DND-41 (cell line): ENCODE data around the gene ARID2.
A peak's percentile ranks its signal among the peaks of the same experiment; 100 is the strongest.

Experiments used
- ATAC-seq: fragments of 200-7000 bp; cut with Tn5 transposase; 3 replicates; pipeline ENCODE4 v1.9.1; 2021; ENCODE audit warnings: low read depth; ENCODE audit not compliant: insufficient read depth
- DNase-seq: peaks from one replicate; pipeline ENCODE4 v3.0.0-alpha.2; 2020
- H2AFZ ChIP-seq: 2 replicates; pipeline ENCODE4 v1.6.0; 2012; ENCODE audit warnings: low read depth, low read length
- H3K27ac ChIP-seq: 2 replicates; pipeline ENCODE4 v1.5.1; 2012; ENCODE audit warnings: low read length, inconsistent platforms
- H3K27me3 ChIP-seq: fragments of 200-600 bp; sonication (generic); 2 replicates; pipeline ENCODE4 v1.6.0; 2012; ENCODE audit warnings: low read length, mild to moderate bottlenecking, inconsistent platforms; ENCODE audit not compliant: insufficient read depth, poor library complexity
- H3K36me3 ChIP-seq: 2 replicates; pipeline ENCODE4 v1.5.1; 2012; ENCODE audit warnings: low read length, inconsistent platforms; ENCODE audit not compliant: insufficient read depth
- H3K4me1 ChIP-seq: 2 replicates; pipeline ENCODE4 v1.5.1; 2012; ENCODE audit warnings: mild to moderate bottlenecking, low read length; ENCODE audit not compliant: insufficient read depth
- H3K4me2 ChIP-seq: 2 replicates; pipeline ENCODE4 v1.6.0; 2012; ENCODE audit warnings: mild to moderate bottlenecking, moderate library complexity, low read length, inconsistent platforms; ENCODE audit not compliant: insufficient read depth
- H3K4me3 ChIP-seq, 2 experiments: fragments of 200-600 bp in 1 of 2; shearing (Covaris generic) in 1 of 2; 2 replicates each; pipeline ENCODE4 v1.5.1; 2012 to 2016; ENCODE audit warnings: inconsistent platforms in 2 of 2, low read length in 2 of 2, mild to moderate bottlenecking in 2 of 2, low read depth in 1 of 2, moderate library complexity in 1 of 2
- H3K79me2 ChIP-seq: 2 replicates; pipeline ENCODE4 v1.6.0; 2012; ENCODE audit warnings: low read length, inconsistent platforms; ENCODE audit not compliant: insufficient read depth
- H3K9ac ChIP-seq: 2 replicates; pipeline ENCODE4 v1.6.0; 2012; ENCODE audit warnings: low read depth, mild to moderate bottlenecking, inconsistent platforms, low read length, moderate library complexity
- H3K9me3 ChIP-seq: 2 replicates; pipeline ENCODE4 v1.5.1; 2012; ENCODE audit warnings: low read length, moderate library complexity, mild to moderate bottlenecking, inconsistent platforms; ENCODE audit not compliant: insufficient read depth, severe bottlenecking
- H4K20me1 ChIP-seq: 2 replicates; pipeline ENCODE4 v1.6.0; 2012; ENCODE audit warnings: low read length; ENCODE audit not compliant: insufficient read depth
- CTCF ChIP-seq: IDR thresholded peaks from 2 replicates; pipeline ENCODE4 v1.5.1; 2012; ENCODE audit warnings: borderline replicate concordance, low read length, moderate library complexity, mild to moderate bottlenecking; ENCODE audit not compliant: poor library complexity, severe bottlenecking; ENCODE audit errors: extremely low read depth
- EZH2 ChIP-seq: IDR thresholded peaks from 3 replicates; pipeline ENCODE4 v1.6.1; 2012; ENCODE audit warnings: borderline replicate concordance, low read depth, mild to moderate bottlenecking, moderate library complexity, low read length, inconsistent platforms; ENCODE audit not compliant: severe bottlenecking

The ARID2 gene

GRCh38 chr12:45727301-45727979 is 2.1 kb upstream of the ARID2 start:
- Histone ChIP-seq H3K4me1 (peaks cover 34% of the 10 kb centered on the region), H3K36me3 (peaks cover 19% of the 10 kb centered on the region), H3K4me2 (peak overlapping the region; percentile 79), H3K4me3 (peak overlapping the region; percentile 65 to 94), H3K9ac (peak overlapping the region; percentile 98), H4K20me1 (peaks cover 2% of the 10 kb centered on the region; the same call in 1 of the 2 replicates), H2AFZ (peak overlapping the region; percentile 76), H3K79me2 (peaks cover 85% of the 10 kb centered on the region), H3K9me3 (no peaks in the 10 kb centered on the region), H3K27ac (peak overlapping the region; percentile 99), H3K27me3 (no peaks in the 10 kb centered on the region)
- DNase-seq (peak; percentile 94), ATAC-seq (peak; percentile 58)
- TF ChIP-seq EZH2: no peak
- no peak for TF ChIP-seq CTCF

- H4K20me1 ChIP-seq: peaks cover 4% of the 10 kb centered on the region; the same call in 1 of the 2 replicates
- peak overlapping the region; percentile 99 for H3K27ac ChIP-seq
- H3K4me3 ChIP-seq: peak overlapping the region; percentile 65 to 94
- peak overlapping the region; percentile 98 for H3K9ac ChIP-seq
- no peak for TF ChIP-seq EZH2
- no peak for TF ChIP-seq CTCF
- H3K4me2 ChIP-seq: peak overlapping the region; percentile 79
- H3K79me2 ChIP-seq: peaks cover 85% of the 10 kb centered on the region
- DNase-seq: no peak
- H2AFZ ChIP-seq: peak overlapping the region; percentile 76
- ATAC-seq: no peak
- H3K9me3 ChIP-seq: no peaks in the 10 kb centered on the region
- H3K36me3 ChIP-seq: peaks cover 17% of the 10 kb centered on the region
- peaks cover 34% of the 10 kb centered on the region for H3K4me1 ChIP-seq
- H3K27me3 ChIP-seq: no peaks in the 10 kb centered on the region
Observed at GRCh38 chr12:45727980-45728629, 1.4 kb upstream of the ARID2 start.

GRCh38 chr12:45728630-45729232 is 775 bp upstream of the ARID2 start:
- Histone ChIP-seq H3K27me3 (no peaks in the 10 kb centered on the region), H2AFZ (peak overlapping the region; percentile 76), H3K4me1 (peaks cover 34% of the 10 kb centered on the region), H4K20me1 (peaks cover 7% of the 10 kb centered on the region; the same call in 1 of the 2 replicates), H3K79me2 (peaks cover 85% of the 10 kb centered on the region), H3K27ac (peak overlapping the region; percentile 99), H3K9ac (peak overlapping the region; percentile 98), H3K4me2 (peak overlapping the region; percentile 79), H3K9me3 (no peaks in the 10 kb centered on the region), H3K4me3 (peak overlapping the region; percentile 65 to 94), H3K36me3 (peaks cover 17% of the 10 kb centered on the region)
- DNase-seq: peak; percentile 98
- ATAC-seq: peak; percentile 64
- peak; percentile 96 for TF ChIP-seq CTCF
- no peak for TF ChIP-seq EZH2
